NCI-H748 (cell line): ENCODE measurements around the gene AKAP7.
"Not testable (repeated sequence)": the region's sequence is repeated elsewhere in the genome, so short reads cannot be mapped to it uniquely, and the experiment has no call there.

ENCODE experiments used
- DNase-seq: peaks from one replicate; lab custom pipeline; 2025; ENCODE audit not compliant: unreplicated experiment; lab: John Stamatoyannopoulos, UW

The AKAP7 gene

DNA sequence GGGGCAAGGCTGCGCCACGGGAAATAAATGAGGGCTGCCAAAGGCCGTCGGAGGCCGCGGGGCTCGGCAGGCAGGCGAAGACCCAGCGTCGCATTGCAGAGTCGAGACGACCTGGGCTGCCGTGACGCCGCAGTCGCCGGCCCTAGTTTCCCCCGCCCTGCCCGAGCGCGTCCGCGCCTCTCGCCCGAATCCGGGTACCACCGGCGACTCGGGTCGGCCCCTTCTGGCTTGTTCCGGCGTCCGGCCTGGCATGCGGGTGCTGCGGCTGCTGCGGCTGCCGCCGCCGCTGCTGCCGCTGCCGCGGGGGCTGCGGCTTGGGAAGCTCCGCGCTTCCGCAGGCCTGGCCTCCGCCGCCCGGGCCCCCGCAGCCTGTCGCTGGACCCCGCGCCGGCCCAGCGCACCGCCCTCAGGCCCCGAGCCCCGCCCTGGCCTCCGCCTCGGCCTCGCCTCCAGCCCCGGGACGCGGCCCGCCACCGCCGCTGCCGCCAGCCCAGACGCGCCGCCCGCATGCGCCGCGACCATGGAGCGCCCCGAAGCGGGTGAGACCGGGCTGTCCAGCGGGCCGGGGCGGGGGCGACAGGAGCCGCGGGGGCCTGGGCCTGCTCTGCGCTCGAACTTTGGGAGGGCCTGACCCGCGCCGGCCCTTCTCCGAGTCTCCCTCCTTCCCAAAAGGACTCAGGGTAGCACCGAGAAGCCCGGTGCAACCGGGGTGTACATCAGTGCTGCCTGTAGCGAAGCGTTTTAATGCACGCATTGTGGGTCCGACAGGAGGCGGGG is at the start of gene AKAP7:
Gene AKAP7, plus strand, starts transcription at position 224 of the 777 bp plus-strand sequence. Its CDS starts 297 bp downstream, at position 521.
- DNase-seq, result peak; percentile 58

DNA sequence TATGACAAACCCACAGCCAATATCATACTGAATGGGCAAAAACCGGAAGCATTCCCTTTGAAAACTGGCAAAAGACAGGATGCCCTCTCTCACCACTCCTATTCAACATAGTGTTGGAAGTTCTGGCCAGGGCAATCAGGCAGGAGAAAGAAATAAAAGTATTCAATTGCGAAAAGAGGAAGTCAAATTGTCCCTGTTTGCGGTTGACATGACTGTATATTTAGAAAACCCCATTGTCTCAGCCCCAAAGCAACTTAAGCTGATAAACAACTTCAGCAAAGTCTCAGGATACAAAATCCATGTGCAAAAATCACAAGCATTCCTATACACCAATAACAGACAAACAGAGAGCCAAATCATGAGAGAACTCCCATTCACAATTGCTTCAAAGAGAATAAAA is 44.9 kb upstream of the AKAP7 start:
- not testable (repeated sequence) for DNase-seq

DNA sequence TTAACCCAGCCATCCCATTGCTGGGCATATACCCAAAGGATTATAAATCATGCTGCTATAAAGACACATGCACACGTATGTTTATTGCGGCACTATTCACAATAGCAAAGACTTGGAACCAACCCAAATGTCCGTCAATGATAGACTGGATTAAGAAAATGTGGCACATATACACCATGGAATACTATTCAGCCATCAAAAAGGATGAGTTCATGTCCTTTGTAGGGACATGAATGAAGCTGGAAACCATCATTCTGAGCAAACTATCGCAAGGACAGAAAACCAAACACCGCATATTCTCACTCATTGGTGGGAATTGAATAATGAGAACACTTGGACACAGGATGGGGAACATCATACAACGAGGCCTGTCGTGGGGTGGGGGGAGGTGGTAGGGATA is 43.3 kb upstream of the AKAP7 start:
- not testable (repeated sequence) for DNase-seq

DNA sequence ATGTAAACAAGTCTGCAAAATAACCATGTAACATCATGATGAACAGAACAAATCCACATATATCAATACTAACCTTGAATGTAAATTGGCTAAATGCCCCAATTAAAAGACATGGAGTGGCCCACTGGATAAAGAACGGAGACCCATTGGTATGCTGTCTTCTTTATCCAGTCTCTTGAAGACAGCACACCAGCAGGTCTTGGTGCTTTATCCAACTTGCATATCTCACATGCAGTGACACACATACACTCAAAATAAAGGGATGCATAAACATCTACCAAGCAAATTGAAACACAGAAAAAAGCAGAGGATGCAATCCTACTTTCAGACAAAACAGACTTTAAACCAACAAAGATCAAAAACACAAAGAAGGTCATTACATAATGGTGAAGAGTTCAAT is 41.9 kb upstream of the AKAP7 start:
- no peak for DNase-seq

DNA sequence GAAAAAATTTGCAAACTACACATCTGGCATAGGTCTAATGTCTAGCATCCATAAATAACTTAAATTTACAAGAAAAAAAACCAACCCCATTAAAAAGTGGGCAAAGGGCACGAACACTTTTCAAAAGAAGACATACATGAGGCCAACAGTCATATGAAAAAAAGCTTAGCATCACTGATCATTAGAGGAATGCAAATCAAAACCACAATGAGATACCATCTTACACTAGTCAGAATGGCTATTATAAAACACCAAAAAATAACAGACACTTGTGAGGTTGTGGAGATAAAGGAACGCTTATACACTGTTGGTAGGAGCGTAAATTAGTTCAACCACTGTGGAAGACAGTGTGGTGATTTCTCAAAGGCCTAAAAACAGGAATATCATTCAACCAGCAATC is 38.5 kb upstream of the AKAP7 start:
- DNase-seq, result no peak

DNA sequence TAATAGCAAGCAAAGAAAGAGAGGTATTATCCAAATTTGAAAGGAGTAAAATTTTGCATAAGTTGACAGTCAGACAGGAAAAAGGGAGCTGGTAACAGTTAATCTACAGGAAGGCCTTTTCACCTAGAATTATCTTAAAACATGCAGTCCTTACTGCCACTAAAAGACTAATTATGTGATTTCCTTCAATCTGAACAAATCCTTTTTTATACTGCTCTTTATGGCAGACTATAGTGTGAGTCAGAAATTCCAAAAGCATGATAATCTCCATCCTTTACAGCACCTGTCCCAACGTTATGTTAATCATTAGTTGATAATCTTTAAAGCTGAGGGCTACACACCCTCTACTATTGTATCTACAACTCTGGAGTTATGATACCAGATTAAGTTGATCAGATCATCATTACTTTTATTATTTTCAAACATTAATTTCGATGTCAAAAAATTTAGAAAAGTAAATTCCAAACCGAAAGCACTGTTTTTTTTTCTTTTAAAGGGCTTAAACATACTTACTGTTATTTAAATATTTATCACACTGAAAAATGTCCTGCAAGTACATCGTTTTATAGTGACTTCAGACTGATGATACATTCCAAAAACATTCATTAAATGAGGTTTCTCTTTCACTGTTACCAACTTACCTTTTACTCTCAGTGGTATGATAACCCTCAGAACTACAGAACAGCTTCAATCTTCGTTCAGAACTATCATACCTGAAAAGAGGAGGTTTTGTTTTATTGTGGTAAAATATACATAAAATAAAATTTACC is 33.2 kb upstream of the AKAP7 start:
- no peak for DNase-seq

DNA sequence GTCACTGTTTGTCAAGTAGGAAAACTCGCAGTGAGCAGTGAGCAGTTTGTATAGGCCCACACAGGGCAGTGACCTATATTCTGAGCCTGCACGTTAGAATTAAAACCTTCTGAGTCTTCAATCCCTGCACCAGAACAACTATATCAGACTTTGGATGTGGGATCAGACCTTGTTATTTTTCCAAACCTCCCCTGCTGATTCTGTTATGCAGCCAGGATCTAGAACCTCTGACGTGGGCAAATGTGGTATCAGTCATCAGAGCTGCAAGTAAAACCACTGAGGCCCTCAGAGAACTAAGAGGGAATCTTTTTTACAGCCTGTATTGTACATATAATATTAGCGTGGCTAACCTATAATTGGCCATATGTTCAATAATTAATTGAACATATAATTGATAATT is 32.0 kb upstream of the AKAP7 start:
- DNase-seq, result no peak

DNA sequence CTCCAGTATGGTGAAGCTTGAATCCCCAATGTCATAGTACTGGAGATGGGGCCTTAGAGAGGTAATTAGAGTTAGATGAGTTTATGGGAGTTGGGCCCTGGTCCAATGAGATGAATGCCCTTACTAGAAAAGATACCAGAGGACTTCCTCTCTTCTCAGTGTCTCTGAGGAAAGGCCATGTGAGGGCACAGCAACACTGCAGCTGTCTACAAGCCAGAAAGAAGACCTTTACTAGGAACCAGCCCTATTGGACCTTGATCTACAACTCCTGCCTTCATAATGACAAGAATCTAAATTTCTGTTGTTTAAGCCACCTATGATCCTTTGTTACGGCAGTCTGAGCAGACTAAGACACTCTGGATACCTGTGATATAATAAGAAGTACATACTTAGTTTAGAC is 31.4 kb upstream of the AKAP7 start:
- no peak for DNase-seq

DNA sequence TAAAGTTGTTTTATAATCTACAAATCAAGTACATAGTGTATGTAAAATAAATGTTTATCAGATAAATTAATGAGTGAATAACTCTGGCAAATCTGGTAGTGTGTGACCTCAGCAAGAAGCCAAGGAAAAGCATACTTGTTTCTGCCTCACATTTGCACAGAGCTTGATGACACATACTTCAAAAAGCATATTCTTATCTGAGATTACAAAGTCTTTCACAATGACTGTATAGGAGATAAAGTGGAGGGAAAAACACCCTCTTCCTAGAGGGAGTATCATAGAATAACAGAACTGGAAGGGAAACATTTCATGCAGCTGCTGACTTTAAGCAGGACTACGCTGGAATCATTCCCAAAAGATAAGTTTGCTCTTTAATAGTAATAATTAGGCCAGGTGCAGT is 28.1 kb upstream of the AKAP7 start:
- no peak for DNase-seq

DNA sequence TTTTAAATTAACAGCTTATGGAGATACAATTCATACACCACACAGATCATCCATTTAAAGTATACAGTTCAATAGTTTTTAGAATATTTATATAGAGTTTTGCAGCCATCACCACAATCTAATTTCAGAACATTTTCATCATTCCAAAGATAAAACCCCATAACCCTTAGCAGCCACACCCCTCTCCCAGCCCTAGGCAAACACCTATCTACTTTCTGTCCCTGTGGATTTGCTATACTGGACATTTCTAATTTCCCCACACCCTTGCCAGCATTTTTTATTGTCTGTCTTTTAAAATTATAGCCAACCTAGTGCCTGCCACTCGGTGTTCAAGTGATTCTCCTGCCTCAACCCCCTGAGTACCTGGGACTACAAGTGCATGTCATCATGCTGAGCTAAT is 23.0 kb upstream of the AKAP7 start:
- no peak for DNase-seq

DNA sequence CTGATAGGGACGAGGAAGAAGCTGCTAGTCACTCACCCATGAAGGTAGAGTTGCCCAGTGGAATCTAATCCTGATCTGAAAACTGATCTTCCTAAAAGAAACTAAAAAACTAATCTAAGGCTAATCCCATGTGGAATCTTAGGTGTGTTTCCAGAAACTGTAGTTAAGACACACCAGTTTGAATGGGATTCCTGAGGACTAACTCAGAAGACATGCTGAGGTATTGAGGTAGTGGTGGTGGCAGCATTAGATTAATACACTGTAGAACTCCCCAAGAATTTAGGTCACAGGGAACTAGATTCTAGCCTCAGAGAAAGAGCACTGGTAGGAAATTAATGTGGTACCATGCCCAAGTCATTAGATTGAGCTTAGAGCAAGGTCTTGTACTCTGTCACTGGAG is 19.6 kb upstream of the AKAP7 start:
- no peak for DNase-seq

DNA sequence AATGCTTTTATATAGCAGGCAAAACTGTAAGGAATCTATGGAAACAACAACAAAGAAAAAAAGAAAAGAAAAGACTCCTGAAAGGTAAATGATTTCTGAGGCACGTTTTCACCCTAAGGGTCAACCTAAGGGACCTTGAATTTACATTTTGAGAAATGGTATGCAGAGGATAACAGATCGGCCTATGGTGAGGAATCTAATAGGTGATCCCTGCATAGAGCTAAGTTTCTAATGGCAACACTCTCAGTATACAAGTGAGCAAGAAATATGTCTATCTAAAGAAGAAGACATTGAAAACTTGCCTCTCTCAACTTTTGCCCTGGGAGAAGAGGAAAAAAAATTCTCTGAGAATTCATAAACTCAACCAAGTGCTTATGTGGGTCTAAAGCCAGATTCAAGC is 18.9 kb upstream of the AKAP7 start:
- no peak for DNase-seq

DNA sequence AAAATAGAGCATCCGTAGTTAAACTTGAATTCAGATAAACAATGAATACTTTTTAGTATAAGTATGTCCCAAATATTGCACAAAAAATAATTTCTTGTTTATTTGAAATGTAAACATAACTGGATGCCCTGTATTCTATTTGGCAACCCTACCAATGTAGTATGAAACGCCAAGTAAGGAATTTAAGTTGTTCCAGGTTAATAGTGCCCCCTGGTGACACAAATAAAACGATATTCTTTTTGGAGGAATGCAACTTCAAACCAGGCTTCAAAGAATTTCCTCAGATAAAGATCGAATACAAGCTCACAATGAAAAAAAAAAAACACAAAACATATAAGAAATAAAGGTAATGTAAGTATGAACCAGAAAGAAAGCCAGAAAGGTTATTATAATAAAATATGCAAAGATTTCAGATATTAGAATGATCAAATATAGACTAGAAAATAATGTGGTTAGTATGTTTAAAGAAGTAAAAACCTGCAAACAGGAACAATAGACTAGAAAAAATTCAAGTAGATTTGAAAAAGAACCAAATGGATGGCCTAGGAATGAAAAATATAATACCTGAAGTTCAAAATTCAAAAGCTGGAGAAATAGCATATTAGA is 18.4 kb upstream of the AKAP7 start:
- peak; percentile 26 for DNase-seq

DNA sequence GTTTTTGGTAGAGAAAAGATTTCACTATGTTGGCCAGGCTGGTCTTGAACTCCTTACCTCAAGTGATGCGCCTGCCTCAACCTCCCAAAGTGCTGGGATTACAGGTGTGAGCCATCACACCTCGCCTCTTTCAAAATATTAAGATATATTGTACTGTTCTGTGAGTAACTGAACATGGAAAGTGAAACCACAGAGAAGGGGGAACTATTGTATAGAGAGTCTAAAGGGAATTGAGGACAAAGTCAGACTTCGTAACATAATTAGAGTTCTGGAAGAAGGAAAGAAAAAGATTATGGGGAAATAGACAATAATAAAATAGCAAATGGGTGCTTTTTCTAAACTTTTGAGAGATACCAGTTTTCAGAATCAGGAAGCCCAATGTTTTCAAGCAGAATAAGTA is 17.4 kb upstream of the AKAP7 start:
- DNase-seq, result no peak

DNA sequence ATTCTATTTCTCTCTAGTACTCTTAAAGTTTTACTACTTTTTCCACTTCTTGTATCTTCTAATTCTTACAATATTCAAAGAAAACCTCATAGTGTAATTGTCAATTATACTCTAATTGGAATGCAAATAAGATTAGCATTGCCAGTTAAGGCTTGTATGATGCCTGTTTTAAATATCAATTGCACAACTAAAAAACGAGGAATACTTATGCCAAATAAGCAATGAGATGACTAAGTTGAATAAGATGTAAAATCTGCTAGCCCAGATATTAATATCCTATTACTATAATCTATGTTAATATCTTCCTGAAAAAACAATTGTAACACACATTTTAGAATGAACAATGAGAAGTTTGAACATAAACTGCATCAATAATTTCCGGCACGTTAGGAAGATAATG is 13.3 kb upstream of the AKAP7 start:
- DNase-seq, result no peak

DNA sequence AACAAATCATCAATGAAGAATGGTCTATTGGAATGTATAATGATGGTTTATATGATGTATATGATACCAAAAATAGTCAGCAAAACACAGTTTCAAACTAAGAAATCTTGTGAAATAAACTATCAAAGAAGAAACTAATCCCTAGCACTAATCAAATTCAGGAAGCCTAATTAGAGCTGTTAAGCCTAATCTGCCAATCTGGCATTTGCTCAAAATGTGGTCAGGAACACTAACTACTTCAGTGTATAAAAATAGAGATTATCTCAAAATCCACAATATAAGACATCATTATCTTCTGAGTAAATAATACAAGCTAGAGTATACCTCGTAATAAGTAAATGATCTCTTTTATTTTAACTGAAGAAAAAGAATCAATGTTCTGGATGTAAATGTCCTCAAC is 12.8 kb upstream of the AKAP7 start:
- DNase-seq, result no peak

DNA sequence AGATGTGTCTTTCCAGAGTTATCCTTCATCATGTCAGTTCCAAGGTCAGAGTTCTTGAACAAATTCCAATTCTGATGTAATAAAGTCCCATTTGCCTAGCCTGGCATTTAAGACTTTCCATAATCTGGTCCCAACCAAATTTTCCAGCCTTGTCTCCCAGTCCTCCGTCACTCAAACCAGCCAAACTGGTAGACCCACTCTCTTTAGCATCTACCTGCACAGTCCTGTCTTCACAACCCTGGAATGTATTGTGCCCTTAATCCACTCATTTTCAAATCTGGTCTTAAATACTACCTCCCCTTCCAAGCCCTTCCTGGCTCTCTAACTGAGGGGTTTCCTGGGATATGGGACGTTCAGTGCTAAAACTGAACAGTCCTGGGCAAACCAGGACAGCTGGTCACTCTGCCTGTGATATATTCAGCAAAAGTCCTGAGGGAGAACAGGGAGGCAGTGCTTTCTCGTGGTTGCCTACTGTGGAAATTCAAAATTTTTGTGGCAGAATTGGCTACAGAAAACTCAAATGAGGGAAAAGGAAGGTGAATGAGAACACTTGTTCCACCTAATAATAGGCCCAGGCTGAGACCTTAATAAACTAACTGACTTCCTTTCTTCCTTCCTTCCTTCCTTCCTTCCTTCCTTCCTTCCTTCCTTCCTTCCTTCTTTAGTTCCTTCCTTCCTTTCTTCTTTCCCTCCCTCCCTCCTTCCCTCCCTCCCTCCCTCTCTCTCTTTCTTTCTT is 10.8 kb upstream of the AKAP7 start:
- DNase-seq, result no peak

DNA sequence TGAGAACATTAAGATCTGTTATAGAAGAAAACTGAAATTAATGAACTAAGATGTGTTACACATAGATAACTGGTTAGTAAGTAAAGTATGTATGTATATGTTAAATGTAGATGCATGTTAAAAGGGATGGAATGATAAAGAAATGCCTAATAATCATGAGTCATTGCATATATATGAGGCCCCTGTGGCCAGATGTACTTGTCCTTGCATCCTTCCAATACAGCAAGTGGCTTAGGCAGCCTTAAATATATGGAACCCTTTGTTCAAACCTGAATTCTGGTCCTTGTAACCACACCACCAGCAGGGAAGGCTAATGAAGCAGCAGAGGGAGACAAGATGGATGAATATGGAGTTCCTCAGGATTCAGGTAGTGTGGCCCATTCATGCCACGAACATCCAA is 9.8 kb upstream of the AKAP7 start:
- DNase-seq, result no peak

DNA sequence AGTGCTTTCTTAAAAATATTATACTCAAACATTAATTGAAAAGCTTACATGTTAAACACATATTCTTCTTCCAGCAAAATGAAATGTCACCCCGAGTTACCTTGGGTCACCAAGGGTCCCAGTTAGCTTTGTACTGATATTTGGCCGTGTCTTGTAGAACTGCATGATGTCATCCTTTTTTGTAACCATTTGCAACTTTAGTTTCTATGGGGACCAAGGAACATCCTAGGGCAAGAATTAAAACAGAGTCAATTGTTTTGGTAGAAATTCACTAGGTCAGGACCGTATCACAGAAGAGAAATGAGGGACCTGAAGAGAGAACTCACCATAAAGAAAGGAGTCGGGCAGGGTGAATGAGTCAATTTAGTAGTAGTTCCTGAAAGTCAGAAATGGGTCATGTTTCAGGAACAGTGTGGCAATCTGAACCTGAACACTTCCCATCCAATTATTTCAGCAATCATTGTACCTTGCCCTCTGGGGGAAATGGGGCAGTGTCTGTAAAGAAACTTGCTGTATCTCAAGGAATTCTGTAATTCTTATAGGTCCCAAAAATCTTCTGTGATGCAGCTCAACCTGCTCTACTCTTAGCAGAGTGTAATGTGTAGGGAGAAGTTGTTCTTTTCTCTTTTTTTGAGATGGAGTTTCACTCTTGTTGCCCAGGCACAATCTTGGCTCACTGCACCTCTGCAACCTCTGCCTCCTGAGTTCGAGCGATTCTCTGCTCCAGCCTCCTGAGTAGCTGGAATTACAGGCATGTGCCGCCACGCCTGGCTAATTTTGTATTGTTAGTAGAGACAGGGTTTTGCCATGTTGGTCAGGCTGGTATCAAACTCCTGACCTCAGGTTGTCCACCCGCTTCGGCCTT is 5.3 kb upstream of the AKAP7 start:
- DNase-seq, result no peak

DNA sequence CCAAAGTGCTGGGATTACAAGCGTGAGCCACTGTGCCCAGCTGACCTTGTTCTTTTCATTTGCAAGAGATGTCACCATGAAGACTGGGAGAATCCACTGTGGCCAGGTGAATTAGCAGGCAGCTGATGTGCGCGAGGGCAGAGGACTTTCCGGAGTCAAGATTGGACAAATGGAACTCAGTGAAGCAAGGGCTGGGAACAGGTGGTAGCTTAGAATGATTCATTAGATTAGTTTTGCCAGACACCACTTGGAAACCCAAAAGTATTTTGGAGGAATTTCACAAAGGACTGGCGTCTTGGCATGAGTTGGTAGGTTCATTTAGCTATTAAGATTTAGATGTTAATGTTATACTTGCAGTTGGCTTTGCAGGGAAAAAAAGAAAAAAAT is 4.7 kb upstream of the AKAP7 start:
- no peak for DNase-seq

DNA sequence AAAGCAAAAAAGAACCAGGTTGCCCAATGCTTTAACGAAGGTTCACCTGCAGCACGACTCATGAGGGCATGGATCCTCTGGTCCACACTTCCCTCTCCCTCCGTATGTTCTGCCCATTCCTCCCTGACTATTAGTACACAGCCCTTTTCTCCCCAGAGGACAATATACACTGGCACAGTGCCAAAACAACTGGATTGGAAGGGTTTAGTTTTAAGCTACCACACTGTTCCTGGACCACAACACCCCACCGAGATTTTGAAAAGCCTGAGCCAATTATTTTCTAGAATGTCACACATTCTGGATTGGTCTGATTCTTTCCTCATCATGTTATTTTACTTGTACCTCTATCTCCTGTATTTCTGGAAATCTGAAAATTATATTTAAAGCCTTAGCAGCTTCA is 2.9 kb upstream of the AKAP7 start:
- DNase-seq, result peak; percentile 14
